8988T (cell line): ENCODE measurements around the gene MPP3.

Experiments
- DNase-seq: peaks from one replicate; pipeline ENCODE4 v3.0.0; 2011

Gene MPP3

GRCh38 chr17:43830510-43831140, 2.3 kb downstream of the MPP3 start:
- DNase-seq = no peak

DNA sequence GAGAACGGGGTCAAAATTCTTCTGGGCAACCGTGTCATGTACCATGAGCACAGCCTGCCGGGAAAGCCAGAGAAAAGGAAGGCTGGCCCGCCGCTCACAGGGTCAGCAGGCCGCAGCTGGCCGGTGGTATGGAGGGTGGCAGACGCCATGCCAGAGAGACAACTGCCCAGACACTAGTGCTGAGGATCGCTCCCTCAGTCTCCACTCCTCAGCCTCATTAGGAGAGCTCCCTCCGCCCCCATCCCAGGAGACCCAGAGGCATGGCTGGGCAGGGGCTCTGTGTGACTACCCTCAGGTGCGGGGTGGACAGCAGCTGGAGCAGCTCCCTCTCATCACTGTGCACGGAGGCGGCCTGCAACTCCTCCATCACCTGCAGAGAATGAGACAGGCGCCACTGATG, 3.2 kb downstream of the MPP3 start:
- DNase-seq = no peak

GRCh38 chr17:43827596-43827995, 5.3 kb downstream of the MPP3 start:
- no peak for DNase-seq

DNA sequence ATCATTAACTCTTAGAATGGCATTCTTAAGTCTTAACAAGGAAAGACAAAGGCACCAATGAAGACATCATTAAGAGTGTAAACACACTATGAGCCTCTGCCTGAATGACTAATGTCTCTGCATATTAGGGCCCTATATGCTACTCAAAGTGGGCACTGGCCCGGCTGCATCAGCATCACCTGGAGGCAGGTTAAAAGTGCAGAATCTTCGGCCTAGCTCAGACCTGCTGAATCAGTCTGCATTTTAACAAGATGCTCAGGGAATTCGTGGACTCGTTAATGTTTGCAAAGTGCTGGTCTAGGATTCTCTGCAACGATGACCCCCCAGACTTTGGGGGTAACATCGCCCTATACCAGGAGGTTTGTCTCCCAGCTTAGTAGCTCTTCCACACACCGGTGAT, 6.7 kb downstream of the MPP3 start:
- no peak for DNase-seq

GRCh38 chr17:43825567-43825966, 7.4 kb downstream of the MPP3 start:
- no peak for DNase-seq

DNA sequence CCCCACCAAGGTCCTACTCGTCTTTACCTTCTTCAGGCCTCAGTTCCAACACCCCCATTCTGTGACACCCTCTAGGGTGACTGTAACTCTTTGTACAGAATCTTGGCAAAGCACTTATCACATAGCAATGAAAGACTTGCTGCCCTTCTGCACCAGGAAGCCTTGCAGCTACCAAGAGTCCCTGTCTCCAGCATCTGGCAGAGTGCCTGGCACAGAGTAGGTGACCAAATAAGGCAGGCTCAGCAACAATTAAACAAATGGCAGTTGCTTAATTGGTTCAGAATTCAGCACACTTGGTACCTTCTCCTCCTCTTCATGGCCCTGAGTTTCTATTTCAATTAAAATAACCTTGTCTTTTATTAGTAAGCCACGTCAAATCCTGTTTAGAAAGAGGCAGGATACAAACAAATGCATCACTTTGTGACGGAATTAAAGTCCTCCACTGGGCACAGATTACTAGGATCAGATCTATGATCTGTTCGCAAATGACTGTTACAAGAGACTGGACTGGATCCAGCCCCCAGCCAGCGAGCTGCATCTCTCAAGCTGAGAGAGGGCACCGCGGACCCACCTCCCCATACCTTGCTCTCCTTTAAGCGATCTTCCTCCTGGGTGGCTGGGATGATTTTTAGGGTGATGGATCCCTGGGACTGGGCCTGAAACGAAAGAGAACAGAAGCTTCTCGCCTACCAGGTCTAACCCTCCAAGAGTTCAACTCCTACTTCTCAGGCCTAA, 9.4 kb downstream of the MPP3 start:
- DNase-seq = no peak

DNA sequence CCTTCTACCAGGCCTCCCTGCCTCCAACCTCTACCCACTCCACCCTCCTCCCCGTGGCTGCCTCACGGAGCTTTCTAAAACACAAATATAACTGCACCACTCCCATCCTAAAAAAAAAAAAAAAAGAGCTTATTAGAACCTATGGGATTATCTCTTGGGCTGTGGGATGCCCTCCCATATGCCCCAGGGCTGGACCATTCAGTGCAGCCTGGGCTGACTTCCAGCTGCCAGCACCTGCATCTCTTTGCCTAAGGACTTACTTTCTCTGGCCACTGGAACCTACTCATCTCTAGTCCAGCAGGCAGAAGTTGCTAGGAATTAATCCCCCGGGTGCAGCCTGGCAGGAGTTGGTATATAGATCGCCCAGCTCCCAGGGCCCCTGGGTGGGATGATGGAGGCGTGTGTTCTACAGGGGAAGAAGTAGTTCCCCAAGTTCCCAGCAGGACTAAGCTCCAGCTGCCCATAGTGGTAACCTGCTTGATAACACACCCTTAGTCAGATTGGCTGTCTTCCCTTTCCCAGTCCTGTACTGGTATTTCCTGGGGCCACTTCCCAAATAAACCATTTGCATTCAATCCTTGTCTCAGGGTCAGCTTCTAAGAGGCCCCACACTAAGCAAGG, 10.3 kb downstream of the MPP3 start:
- DNase-seq = no peak

DNA sequence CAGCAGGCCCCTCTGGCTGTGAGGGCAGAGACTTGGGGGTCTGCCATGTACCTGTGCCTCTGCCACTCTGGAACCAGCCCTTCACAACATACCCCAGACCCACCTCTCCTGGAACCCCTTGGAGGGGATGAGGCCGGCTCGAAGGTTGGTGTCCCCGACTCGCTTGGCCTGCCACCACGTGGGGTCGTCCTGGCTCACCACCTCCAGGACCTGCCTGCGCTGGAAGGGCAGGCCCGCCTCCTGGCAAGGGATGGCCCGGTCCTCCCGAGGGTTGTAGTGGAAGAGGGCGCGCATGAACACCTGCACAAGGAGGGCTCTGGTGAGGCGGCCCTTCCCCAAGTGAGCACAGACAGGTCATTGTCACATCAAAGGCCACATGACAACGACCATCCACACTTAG, 12.2 kb downstream of the MPP3 start:
- no peak for DNase-seq

DNA sequence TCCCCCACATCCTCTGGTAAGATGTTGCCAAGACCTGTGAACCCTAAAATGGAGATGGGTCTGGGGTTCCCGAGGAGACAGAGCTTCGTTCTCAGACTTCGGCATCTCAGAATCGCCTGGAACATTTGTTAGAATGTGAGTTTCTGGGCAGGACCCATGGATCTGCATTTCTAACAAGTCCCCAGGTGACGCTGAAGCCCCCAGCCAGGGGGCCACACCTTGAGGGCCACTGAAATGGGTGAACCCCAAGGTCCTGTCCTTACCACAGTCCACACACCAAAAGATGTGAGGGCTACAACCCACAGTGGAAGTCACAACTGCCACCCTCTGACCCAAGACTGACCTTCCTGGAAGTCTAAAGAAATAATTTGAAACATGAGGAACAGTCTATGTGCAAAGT, 14.0 kb downstream of the MPP3 start:
- DNase-seq = no peak

DNA sequence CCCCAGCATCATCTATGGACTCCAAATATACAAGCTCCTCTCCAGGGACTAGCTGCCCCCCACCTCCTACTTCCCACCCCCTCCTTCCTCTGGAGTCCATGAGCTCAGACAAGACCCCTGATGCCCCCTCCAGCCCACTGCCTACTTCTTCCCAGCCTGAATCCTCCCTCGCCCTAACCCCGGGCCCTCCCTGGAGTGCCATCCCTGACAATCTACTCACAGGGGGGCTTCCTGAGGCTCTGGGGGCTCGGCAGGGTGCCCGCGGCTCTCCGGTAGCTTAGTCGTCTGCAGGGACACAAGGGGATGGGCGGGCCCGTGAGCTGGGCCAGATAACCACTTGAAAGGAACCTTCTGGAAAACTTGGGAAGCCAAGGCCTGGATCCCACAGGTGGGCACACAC, 15.1 kb downstream of the MPP3 start:
- DNase-seq = no peak

DNA sequence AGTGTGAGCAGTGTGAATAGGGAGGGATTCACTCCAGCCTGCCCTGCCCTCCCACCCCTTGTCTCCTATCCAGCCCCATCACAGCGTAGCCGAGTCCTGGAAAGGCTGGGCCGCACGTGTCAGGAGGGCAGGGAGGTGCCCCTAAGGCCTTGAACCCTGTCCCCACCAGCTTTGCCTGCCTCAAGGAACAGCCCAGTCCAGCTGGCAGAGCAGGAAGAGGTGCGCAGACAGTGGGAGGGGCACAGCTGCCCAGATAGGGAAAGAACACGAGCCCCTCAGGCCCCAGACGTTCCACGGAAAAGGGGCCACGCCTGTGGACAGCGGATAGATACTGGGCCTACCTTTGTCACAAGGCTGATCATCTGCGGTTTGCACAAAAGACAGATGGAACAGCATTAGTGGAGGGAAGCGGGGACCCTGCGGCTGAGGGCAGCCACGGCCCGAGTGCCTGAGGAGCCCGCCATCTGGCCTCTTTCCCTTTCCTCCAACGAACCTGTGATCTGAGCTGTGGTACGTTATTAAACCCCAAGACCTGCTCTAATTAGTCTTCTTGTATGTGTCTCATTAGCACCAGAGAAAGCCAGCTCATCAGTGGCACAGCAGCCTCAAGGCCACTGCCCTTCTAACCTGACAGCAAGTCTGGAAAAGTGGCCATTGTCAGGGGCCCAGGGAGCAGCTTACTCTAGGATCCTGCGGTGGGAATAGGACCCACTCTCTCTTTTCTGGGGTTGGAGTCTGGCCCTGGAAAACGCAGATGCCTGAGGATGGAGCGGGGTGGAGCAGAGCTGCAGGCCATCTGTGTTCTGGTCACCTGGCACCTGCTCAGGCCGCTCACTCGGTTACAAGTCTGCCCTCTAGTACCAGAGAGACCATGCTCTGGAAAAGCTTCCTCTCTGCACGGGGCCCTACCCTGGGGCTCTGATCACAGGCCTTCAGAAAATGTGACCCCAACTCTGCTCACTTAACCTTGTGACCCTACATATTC, 16.3 kb downstream of the MPP3 start:
- DNase-seq = no peak

GRCh38 chr17:43814714-43815113, 18.2 kb downstream of the MPP3 start:
- DNase-seq = no peak

GRCh38 chr17:43814026-43814425, 18.9 kb downstream of the MPP3 start:
- DNase-seq = no peak

DNA sequence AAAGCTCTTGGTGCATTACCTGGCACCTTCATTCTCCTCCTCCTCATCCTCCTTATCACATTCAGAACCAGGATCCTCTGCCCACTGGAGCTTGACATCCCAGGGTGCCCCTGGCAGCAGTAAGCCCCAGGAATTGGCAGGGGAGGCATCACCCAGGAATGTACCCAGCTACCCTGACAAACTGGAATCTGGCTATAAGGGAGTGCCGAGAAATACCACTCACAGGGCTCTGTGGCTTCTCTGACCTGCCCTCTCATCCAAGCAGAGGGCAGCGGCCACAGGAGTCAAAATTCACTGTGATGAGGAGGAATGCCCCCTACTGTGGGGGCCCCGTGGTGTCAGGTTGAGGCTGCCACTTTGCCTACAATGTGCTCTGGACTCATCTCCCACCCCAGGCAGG, 19.6 kb downstream of the MPP3 start:
- no peak for DNase-seq

GRCh38 chr17:43812396-43813265, 20.3 kb downstream of the MPP3 start:
- no peak for DNase-seq

DNA sequence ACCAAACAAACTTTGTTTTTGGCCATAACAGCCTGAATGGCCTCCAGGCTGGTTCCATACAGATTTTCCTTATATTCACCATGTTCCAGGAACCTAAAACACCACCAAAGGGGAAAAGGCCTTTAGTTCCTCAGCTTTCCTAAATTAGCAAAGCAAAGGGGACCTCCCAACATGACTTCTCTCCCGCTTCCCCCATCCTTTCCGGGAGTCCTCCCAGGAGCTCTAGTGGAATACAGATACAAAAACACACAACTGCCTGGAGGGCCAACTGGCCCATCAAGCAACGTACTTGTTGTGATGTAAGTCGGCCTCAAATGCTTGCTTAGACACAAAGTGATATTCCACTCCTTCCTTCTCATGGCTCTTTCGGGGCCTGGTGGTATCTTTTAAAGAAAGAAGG, 22.1 kb downstream of the MPP3 start:
- DNase-seq = no peak

DNA sequence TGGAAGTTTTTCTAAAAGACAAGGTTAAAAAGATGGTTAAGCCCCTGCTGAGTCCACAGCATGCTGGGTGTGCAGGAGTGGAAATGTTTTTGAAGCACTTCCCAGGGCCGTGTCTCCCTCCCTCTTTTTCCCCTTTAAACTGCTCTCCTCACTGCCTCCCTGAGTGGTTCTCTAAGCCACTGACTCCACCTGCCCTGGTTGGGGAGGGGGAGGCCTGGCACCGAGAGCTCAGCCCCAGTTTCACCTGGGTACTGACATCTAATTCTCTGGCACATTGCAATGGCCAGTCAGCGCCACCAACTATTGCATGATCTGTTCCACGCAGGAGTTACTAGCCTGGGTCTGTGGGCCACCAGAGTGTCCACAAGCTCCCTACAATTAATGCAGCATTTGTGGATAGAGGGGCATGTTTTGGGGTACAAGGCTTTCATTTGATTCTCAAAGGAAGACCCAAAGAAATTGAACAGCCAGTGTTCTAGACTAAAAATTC, 22.7 kb downstream of the MPP3 start:
- no peak for DNase-seq

DNA sequence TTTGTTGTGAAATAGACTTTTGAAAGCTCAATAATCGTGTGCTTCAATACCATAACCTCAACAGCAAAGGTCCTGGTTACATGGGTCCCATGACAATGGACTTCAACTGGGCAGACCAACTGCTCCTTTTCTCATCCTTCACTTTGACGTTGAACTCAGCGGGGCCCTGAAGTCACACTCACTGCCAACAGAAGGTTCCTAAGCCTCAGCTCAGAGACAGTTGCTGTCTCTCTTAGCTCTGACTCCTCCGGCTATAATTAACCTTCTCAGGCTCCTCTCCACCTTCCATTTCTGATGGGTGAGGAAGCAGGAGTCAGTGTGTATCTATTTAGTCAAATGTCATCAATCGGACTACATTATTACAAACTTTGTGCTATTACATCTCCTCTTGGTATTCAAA, 23.8 kb downstream of the MPP3 start:
- DNase-seq = no peak

GRCh38 chr17:43808076-43808475, 24.9 kb downstream of the MPP3 start:
- no peak for DNase-seq

DNA sequence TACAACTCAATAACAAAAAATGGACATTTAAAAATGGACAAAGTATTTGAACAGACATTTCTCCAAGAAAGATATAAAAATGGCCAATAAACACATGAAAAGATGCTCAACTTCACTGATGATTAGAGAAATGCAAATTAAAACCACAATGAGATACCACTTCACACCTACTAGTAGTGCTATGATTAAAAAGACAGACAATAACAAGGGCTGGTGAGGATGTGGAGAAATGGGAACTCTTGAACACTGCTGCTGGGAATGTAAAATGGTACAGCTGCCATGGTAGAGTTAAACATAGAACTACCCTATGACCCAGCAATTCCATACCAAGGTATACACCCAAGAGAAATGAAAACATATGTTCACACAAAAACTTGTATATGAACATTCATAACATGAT, 27.8 kb downstream of the MPP3 start:
- DNase-seq = no peak

DNA sequence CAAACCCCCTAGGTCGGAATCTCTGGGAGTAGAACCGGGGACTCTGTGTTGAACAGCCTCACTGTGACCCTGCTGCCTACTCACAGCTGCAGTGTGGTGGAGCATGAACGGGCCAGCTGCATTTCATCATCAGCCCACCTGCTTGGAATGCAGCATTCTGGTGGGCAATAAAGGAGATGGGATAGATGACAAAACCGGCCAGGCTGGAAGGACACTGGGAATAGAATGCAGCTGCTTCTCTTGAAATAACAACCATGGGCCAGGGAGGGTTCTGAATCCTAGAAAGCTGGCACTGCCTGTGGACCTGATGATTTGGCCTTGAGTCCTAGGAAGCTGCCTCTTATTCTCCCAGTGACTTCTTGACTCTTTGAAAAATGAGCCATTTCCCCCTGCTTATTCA, 29.2 kb downstream of the MPP3 start:
- DNase-seq = no peak

- DNase-seq = no peak
Measured at GRCh38 chr17:43801844-43802243, 31.1 kb downstream of the MPP3 start.
